Glutamatergic neuron (in vitro differentiated cells): Measurements from ENCODE around the gene EFS. TPM values are rescaled to one million over a fixed set of nuclear protein-coding genes. Genes with fewer than 3 reads are reported as not detected.

Source experiments
- DNase-seq: peaks from one replicate; pipeline ENCODE4 v3.0.0; 2022
- H3K27ac Mint-ChIP-seq: one replicate; pipeline ENCODE4 v1.8.0; 2020; ENCODE audit warnings: mild to moderate bottlenecking, mixed read lengths, inconsistent platforms; ENCODE audit not compliant: unreplicated experiment
- H3K27me3 Mint-ChIP-seq: one replicate; pipeline ENCODE4 v1.8.0; 2020; ENCODE audit warnings: mild to moderate bottlenecking, moderate library complexity, mixed read lengths, inconsistent platforms; ENCODE audit not compliant: unreplicated experiment
- H3K36me3 Mint-ChIP-seq: one replicate; pipeline ENCODE4 v1.8.0; 2020; ENCODE audit warnings: mild to moderate bottlenecking, mixed read lengths, inconsistent platforms; ENCODE audit not compliant: unreplicated experiment
- H3K4me1 Mint-ChIP-seq: one replicate; pipeline ENCODE4 v1.8.0; 2020; ENCODE audit warnings: mild to moderate bottlenecking, low read depth, mixed read lengths, inconsistent platforms; ENCODE audit not compliant: unreplicated experiment
- H3K4me3 Mint-ChIP-seq: one replicate; pipeline ENCODE4 v1.8.0; 2020; ENCODE audit warnings: mild to moderate bottlenecking, mixed read lengths, inconsistent platforms; ENCODE audit not compliant: unreplicated experiment
- H3K9me3 Mint-ChIP-seq: one replicate; pipeline ENCODE4 v1.8.0; 2020; ENCODE audit warnings: mild to moderate bottlenecking, moderate library complexity, mixed read lengths, inconsistent platforms; ENCODE audit not compliant: unreplicated experiment
- total RNA-seq: library from RNA; stranded (reverse); fragmentation: NEBNext Ultra II Directional; extraction: Animal tissue kit (Norgen Biotek cat#: 25700); gene quantifications from one replicate; pipeline ENCODE4 v1.2.1, GENCODE V29; 2021; ENCODE audit not compliant: unreplicated experiment
- TF ChIP-seq, protein P1 (sequence below): fragments of 200-600 bp; sonication (generic); IDR thresholded peaks from one replicate; pipeline ENCODE4 v1.5.0; 2021; ENCODE audit not compliant: partially characterized antibody, unreplicated experiment

Gene EFS
- total RNA-seq, 1 donor from 2014 or later: 90.4 TPM

DNA sequence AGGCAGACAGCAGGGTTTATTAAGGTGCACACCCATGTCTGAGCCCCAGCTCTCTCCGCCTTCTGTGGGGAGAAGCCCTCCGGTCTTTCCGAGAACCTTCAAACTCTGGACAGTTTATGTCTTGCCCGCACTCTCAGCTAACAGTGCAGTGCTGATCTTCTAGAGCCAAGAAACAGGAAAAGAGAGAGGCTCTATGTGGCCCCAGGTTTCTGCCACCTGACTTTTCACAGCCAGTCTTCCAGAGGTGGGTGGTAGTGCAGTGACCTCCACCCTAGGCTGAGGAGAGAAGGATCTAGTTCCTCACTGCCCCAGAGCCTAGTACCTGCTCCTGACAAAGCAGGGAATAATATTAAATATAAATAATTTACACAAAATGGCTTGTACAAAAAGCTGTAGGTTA, 8.3 kb downstream of the EFS start:
- H3K36me3 Mint-ChIP-seq: peaks cover 11% of the 10 kb centered on the region
- no peak overlapping the region for H3K4me3 Mint-ChIP-seq
- peaks cover 13% of the 10 kb centered on the region for H3K4me1 Mint-ChIP-seq

GRCh38 chr14:23355871-23356435, 9.0 kb downstream of the EFS start:
- no peak for DNase-seq
- TF ChIP-seq, protein P1, sequence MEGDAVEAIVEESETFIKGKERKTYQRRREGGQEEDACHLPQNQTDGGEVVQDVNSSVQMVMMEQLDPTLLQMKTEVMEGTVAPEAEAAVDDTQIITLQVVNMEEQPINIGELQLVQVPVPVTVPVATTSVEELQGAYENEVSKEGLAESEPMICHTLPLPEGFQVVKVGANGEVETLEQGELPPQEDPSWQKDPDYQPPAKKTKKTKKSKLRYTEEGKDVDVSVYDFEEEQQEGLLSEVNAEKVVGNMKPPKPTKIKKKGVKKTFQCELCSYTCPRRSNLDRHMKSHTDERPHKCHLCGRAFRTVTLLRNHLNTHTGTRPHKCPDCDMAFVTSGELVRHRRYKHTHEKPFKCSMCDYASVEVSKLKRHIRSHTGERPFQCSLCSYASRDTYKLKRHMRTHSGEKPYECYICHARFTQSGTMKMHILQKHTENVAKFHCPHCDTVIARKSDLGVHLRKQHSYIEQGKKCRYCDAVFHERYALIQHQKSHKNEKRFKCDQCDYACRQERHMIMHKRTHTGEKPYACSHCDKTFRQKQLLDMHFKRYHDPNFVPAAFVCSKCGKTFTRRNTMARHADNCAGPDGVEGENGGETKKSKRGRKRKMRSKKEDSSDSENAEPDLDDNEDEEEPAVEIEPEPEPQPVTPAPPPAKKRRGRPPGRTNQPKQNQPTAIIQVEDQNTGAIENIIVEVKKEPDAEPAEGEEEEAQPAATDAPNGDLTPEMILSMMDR: no peak
- Mint-ChIP-seq H3K27me3 (peaks cover 15% of the 10 kb centered on the region), H3K36me3 (peaks cover 12% of the 10 kb centered on the region), H3K9me3 (peaks cover 15% of the 10 kb centered on the region), H3K27ac (no peak overlapping the region), H3K4me3 (no peak overlapping the region), H3K4me1 (peaks cover 13% of the 10 kb centered on the region)

More for the DNA sequence above, 8.3 kb downstream of the EFS start:
- DNase-seq: no peak
- peaks cover 17% of the 10 kb centered on the region for H3K9me3 Mint-ChIP-seq
- H3K27me3 Mint-ChIP-seq: peaks cover 11% of the 10 kb centered on the region
- no peak overlapping the region for H3K27ac Mint-ChIP-seq
- TF ChIP-seq, protein P1: no peak

- TF ChIP-seq, protein P1: no peak
- no peak for DNase-seq
- H3K27me3 Mint-ChIP-seq: peaks cover 14% of the 10 kb centered on the region
- no peak overlapping the region for H3K27ac Mint-ChIP-seq
- H3K4me1 Mint-ChIP-seq: peaks cover 14% of the 10 kb centered on the region
- H3K4me3 Mint-ChIP-seq: no peak overlapping the region
- peaks cover 16% of the 10 kb centered on the region for H3K36me3 Mint-ChIP-seq
- peaks cover 19% of the 10 kb centered on the region for H3K9me3 Mint-ChIP-seq
These were observed 10.0 kb downstream of the EFS start for GRCh38 chr14:23354990-23355389.

DNA sequence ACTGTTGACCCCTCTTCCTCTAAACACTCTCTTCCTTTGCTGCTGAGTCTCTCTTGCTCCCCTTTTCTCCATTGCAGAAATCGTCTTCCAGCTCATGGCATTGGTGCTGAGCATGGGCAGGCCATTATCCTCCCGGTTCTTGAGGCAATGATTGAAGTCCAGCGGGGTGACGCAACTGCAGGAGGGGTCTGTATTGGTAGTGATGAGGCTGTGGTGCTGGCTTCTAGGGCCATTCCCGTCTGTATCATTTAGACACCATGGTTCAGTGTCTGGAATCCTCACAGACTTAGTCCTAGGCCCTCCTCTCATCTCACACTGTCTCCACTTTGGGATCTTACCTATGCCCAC, 11.6 kb downstream of the EFS start:
- TF ChIP-seq, protein P1: no peak
- peaks cover 14% of the 10 kb centered on the region for H3K4me1 Mint-ChIP-seq
- peak overlapping the region; percentile 0 for H3K27ac Mint-ChIP-seq
- peaks cover 19% of the 10 kb centered on the region for H3K9me3 Mint-ChIP-seq
- peaks cover 16% of the 10 kb centered on the region for H3K27me3 Mint-ChIP-seq
- peak overlapping the region; percentile 92 for H3K4me3 Mint-ChIP-seq
- no peak for DNase-seq
- peaks cover 16% of the 10 kb centered on the region for H3K36me3 Mint-ChIP-seq

DNA sequence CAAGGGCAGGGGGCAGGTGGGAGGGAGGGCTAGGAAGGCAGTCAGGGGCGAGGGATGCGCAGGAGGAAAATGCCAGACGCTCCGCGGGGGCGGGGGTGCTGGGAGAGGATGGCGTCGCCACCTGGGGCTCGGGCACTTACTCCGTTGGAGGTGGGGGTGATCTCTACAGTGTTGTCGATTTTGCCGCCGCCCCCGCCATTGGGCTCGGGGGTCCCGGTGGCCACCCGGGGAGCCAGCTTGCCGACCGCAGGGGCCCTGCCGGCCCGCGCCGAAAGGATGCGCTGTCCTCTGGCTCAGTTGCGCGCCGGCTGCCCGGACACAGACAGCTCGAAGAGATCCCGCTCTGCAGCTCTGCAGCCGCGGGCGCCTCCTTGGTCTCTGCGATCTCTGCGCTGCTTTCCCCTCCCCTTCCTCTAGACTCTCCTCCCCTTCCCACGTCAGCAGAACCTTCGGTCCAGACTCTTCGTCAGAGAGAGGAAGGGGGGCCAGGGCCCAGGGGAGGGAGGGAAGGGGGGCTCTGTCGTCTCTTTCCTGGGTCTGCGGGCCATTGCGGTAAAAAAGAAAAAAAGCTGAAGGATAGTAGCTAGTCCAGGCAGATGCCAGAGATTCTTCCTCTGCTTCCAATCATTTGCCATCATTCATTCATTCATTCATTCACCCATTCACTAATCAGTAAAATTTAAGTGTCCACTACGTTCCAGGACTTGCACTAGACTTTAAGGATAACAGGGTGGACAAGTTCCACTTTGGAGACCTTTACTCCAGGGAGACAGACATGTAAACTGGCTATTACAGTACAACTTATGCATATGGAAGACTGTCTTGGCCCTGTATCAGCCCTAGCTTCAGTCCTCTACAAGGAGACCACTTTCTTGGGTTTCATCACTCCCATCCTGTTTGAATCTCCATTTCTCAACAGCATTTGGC, 12.2 kb downstream of the EFS start, which contains the start of gene SLC22A17:
SLC22A17 (minus strand) TSS at position 382 of the 927 bp plus-strand sequence.
- H3K27ac Mint-ChIP-seq: peak within 1 kb of the TSS; percentile 90
- peaks cover 14% of the 10 kb centered on the region for H3K4me1 Mint-ChIP-seq
- peaks cover 16% of the 10 kb centered on the region for H3K36me3 Mint-ChIP-seq
- peak within 1 kb of the TSS; percentile 92 for H3K4me3 Mint-ChIP-seq
- peak; percentile 88 for DNase-seq
- H3K27me3 Mint-ChIP-seq: peaks cover 16% of the 10 kb centered on the region
- TF ChIP-seq, protein P1: peak; percentile 37
- peaks cover 19% of the 10 kb centered on the region for H3K9me3 Mint-ChIP-seq
